ENCODE data around the gene HPS4. TPM values are rescaled to one million over a fixed set of nuclear protein-coding genes. Genes with fewer than 3 reads are reported as not detected.
"Not testable (repeated sequence)": the region's sequence is repeated elsewhere in the genome, so short reads cannot be mapped to it uniquely, and the experiment has no call there.

Gene HPS4
- total and polyA plus RNA-seq, 4 donors = 26.7 to 34.3 (median 34.2) TPM

- H3K27ac ChIP-seq (ENCODE audit: low read depth, low read length) = no peak overlapping the region
These were observed 35.8 kb downstream of the HPS4 start for GRCh38 chr22:26447584-26448329.

DNA sequence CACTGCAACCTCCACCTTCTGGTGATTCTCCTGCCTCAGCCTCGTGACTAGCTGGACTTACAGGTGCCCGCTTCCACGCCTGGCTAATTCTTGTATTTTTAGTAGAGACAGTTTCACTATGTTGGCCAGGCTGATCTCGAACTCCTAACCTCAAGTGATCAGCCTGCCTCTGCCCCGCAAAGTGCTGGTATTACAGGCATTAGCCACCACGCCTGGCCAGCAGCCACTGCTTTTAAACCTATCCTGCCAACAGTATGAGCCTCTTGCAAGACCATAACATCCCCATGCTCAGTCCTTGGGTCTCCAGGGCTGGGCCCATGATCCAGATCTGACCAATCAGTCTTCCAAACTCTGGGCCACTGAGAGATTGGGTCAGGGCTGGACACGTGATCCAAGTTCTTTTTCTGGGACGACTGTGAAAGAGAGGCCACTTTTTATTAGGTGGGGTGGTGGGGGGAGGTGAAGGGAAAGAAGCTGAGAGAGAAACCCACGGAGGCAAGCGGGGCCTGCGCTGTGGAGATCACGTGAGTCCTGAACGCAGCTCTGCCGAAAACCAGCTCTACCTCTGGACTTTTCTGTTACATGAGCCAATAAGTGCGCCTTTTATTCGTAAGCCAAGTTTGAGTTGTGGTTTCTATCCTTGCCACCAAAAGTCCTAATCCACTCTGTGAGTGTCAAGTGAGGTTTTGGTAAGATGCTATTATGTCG is 36.6 kb downstream of the HPS4 start:
- no peak for DNase-seq (ENCODE audit: low read depth in 4 of 6, low spot score in 6 of 6)
- no peak overlapping the region for H3K27ac ChIP-seq (ENCODE audit: low read depth, low read length)
- 89% methylated on average over 12 of the region's 17 CpGs for WGBS (ENCODE audit: insufficient coverage)

More at GRCh38 chr22:26447584-26448329, 35.8 kb downstream of the HPS4 start:
- Histone ChIP-seq H3K9me3 (ENCODE audit: control insufficient read depth, insufficient read depth, low read length) (no peaks in the 10 kb centered on the region), H3K4me3 (ENCODE audit: low read depth, low read length) (no peak overlapping the region), H3K27me3 (ENCODE audit: control insufficient read depth, insufficient read depth, low read length) (no peaks in the 10 kb centered on the region), H3K4me1 (ENCODE audit: control insufficient read depth, insufficient read depth, low read length) (no peaks in the 10 kb centered on the region), H3K36me3 (ENCODE audit: control insufficient read depth, insufficient read depth, low read length) (peaks cover 47% of the 10 kb centered on the region)
- peak in 2 of 6 donors; percentile 40 to 65 for DNase-seq (ENCODE audit: low read depth in 4 of 6, low spot score in 6 of 6)
- 84% methylated on average over 13 of the region's 15 CpGs for WGBS (ENCODE audit: insufficient coverage)

DNA sequence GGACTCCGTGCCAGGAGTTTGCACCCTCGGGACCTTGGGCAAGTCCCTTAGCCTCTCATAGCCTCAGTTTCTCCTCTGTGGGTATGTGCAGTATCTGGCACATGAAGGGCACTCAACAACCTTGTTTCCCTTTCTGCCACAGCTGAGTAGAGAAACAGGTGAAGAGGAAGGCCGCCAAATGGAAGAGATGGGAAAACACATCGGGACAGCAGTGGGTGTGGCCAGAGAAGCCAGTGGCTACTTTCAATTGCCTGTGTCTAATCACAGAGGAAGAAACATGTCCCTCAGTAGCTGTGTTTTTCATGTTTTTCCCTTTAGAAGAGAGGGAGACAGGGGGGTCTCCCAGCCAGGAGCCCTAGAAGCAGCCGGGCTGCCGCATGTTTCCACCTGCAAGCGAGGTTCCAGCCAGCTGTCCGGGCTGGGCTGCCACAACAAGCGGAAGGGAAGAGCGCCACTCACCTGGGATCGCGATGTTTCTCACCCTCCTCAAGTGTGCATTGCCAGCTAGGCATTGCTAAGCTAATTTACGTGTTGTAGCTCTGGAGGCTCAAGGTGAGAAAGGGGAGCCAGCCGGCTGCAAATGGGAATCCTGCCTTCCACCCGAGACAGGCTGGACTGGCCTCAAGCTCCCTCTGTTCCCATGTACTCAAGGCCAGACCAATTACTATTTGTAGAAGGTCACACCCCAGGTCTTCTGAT is 37.9 kb downstream of the HPS4 start:
- H3K27me3 ChIP-seq (ENCODE audit: control insufficient read depth, insufficient read depth, low read length) = no peaks in the 10 kb centered on the region
- H3K36me3 ChIP-seq (ENCODE audit: control insufficient read depth, insufficient read depth, low read length) = peaks cover 33% of the 10 kb centered on the region
- DNase-seq (ENCODE audit: low read depth in 4 of 6, low spot score in 6 of 6) = no peak
- H3K9me3 ChIP-seq (ENCODE audit: control insufficient read depth, insufficient read depth, low read length) = no peaks in the 10 kb centered on the region
- no peak overlapping the region for H3K4me3 ChIP-seq (ENCODE audit: low read depth, low read length)
- no peak overlapping the region for H3K27ac ChIP-seq (ENCODE audit: low read depth, low read length)
- no peaks in the 10 kb centered on the region for H3K4me1 ChIP-seq (ENCODE audit: control insufficient read depth, insufficient read depth, low read length)
- 72% methylated on average over 12 of the region's 15 CpGs for WGBS (ENCODE audit: insufficient coverage)

More for the DNA sequence above, 36.6 kb downstream of the HPS4 start:
- peaks cover 43% of the 10 kb centered on the region for H3K36me3 ChIP-seq (ENCODE audit: control insufficient read depth, insufficient read depth, low read length)
- H3K4me1 ChIP-seq (ENCODE audit: control insufficient read depth, insufficient read depth, low read length) = no peaks in the 10 kb centered on the region
- no peak overlapping the region for H3K4me3 ChIP-seq (ENCODE audit: low read depth, low read length)
- no peaks in the 10 kb centered on the region for H3K27me3 ChIP-seq (ENCODE audit: control insufficient read depth, insufficient read depth, low read length)
- H3K9me3 ChIP-seq (ENCODE audit: control insufficient read depth, insufficient read depth, low read length) = no peaks in the 10 kb centered on the region

- no peak overlapping the region for H3K4me3 ChIP-seq (ENCODE audit: low read depth, low read length)
- H3K27ac ChIP-seq (ENCODE audit: low read depth, low read length) = no peak overlapping the region
- H3K27me3 ChIP-seq (ENCODE audit: control insufficient read depth, insufficient read depth, low read length) = no peaks in the 10 kb centered on the region
- 100% methylated on average over 2 of the region's 8 CpGs for WGBS (ENCODE audit: insufficient coverage)
- peaks cover 31% of the 10 kb centered on the region for H3K36me3 ChIP-seq (ENCODE audit: control insufficient read depth, insufficient read depth, low read length)
- no peak for DNase-seq (ENCODE audit: low read depth in 4 of 6, low spot score in 6 of 6)
- H3K9me3 ChIP-seq (ENCODE audit: control insufficient read depth, insufficient read depth, low read length) = no peaks in the 10 kb centered on the region
- H3K4me1 ChIP-seq (ENCODE audit: control insufficient read depth, insufficient read depth, low read length) = no peaks in the 10 kb centered on the region
These were observed 38.8 kb downstream of the HPS4 start for GRCh38 chr22:26444777-26445176.

- no peak overlapping the region for H3K27ac ChIP-seq (ENCODE audit: low read depth, low read length)
- H3K9me3 ChIP-seq (ENCODE audit: control insufficient read depth, insufficient read depth, low read length) = no peaks in the 10 kb centered on the region
- DNase-seq (ENCODE audit: low read depth in 4 of 6, low spot score in 6 of 6) = peak in 1 of 6 donors; percentile 49
- no peaks in the 10 kb centered on the region for H3K4me1 ChIP-seq (ENCODE audit: control insufficient read depth, insufficient read depth, low read length)
- 81% methylated on average over 12 of the region's 16 CpGs for WGBS (ENCODE audit: insufficient coverage)
- H3K27me3 ChIP-seq (ENCODE audit: control insufficient read depth, insufficient read depth, low read length) = no peaks in the 10 kb centered on the region
- H3K4me3 ChIP-seq (ENCODE audit: low read depth, low read length) = no peak overlapping the region
- H3K36me3 ChIP-seq (ENCODE audit: control insufficient read depth, insufficient read depth, low read length) = peaks cover 26% of the 10 kb centered on the region
These were observed 39.5 kb downstream of the HPS4 start for GRCh38 chr22:26443901-26444690.

- WGBS (ENCODE audit: insufficient coverage) = 100% methylated on average over 1 of the region's 4 CpGs
- H3K36me3 ChIP-seq (ENCODE audit: control insufficient read depth, insufficient read depth, low read length) = peaks cover 22% of the 10 kb centered on the region
- no peak overlapping the region for H3K4me3 ChIP-seq (ENCODE audit: low read depth, low read length)
- peaks cover 9% of the 10 kb centered on the region for H3K4me1 ChIP-seq (ENCODE audit: control insufficient read depth, insufficient read depth, low read length)
- no peak for DNase-seq (ENCODE audit: low read depth in 4 of 6, low spot score in 6 of 6)
- no peak overlapping the region for H3K27ac ChIP-seq (ENCODE audit: low read depth, low read length)
- no peaks in the 10 kb centered on the region for H3K9me3 ChIP-seq (ENCODE audit: control insufficient read depth, insufficient read depth, low read length)
- H3K27me3 ChIP-seq (ENCODE audit: control insufficient read depth, insufficient read depth, low read length) = no peaks in the 10 kb centered on the region
These were observed 41.4 kb downstream of the HPS4 start for GRCh38 chr22:26442086-26442756.

DNA sequence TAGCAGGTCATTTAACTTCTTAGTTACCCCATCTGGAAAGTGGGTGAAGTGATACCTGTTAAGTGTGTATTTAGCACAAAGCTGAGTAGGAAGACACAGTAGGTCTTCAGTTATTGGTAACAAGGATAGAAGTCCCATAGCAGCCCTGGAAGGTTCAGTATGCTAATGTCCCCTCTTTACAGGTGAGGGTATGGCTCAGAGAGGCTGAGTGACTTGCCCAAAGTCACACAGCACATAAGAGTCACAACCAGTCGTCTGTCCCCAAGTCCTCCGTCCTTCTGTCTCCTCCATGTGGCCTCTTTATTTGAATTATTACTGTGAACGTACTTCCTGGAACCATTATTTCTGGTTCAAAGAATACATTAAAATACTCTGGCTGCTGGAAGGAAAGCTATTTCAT is 44.0 kb downstream of the HPS4 start:
- WGBS (ENCODE audit: insufficient coverage) = no CpG with 5 or more reads among the region's 3 CpGs
- H3K27me3 ChIP-seq (ENCODE audit: control insufficient read depth, insufficient read depth, low read length) = no peaks in the 10 kb centered on the region
- no peak overlapping the region for H3K4me3 ChIP-seq (ENCODE audit: low read depth, low read length)
- no peak overlapping the region for H3K27ac ChIP-seq (ENCODE audit: low read depth, low read length)
- peaks cover 24% of the 10 kb centered on the region for H3K36me3 ChIP-seq (ENCODE audit: control insufficient read depth, insufficient read depth, low read length)
- H3K9me3 ChIP-seq (ENCODE audit: control insufficient read depth, insufficient read depth, low read length) = no peaks in the 10 kb centered on the region
- DNase-seq (ENCODE audit: low read depth in 4 of 6, low spot score in 6 of 6) = no peak
- H3K4me1 ChIP-seq (ENCODE audit: control insufficient read depth, insufficient read depth, low read length) = peaks cover 20% of the 10 kb centered on the region

- WGBS (ENCODE audit: insufficient coverage) = 90% methylated on average over 3 of the region's 3 CpGs
- peaks cover 20% of the 10 kb centered on the region for H3K4me1 ChIP-seq (ENCODE audit: control insufficient read depth, insufficient read depth, low read length)
- not testable (repeated sequence) for H3K4me3 ChIP-seq (ENCODE audit: low read depth, low read length); DNase-seq (ENCODE audit: low read depth in 4 of 6, low spot score in 6 of 6); H3K27ac ChIP-seq (ENCODE audit: low read depth, low read length); H3K9me3 ChIP-seq (ENCODE audit: control insufficient read depth, insufficient read depth, low read length); H3K27me3 ChIP-seq (ENCODE audit: control insufficient read depth, insufficient read depth, low read length)
- H3K36me3 ChIP-seq (ENCODE audit: control insufficient read depth, insufficient read depth, low read length) = peaks cover 28% of the 10 kb centered on the region
These were observed 44.8 kb downstream of the HPS4 start for GRCh38 chr22:26438776-26439175.
